Left lobe of liver (tissue), 2 donors: ENCODE results near the gene GAS7. TPM values are rescaled to one million over a fixed set of nuclear protein-coding genes. Genes with fewer than 3 reads are reported as not detected.

Experiments
- ATAC-seq: fragments of 200-7000 bp; cut with Tn5 transposase; one replicate; pipeline ENCODE4 v1.9.1; 2020; ENCODE audit warnings: mild to moderate bottlenecking, moderate library complexity
- DNase-seq: peaks from one replicate; pipeline ENCODE4 v3.0.0-alpha.2; 2020; ENCODE audit warnings: low spot score
- total RNA-seq: library from RNA; stranded (reverse); gene quantifications from one replicate; pipeline ENCODE4 v1.2.1, GENCODE V29; 2021
- donor health status: DM: no; HTN: no; CAD: no; lungs with moderate emphysema.
- donor health status: DM: no; HTN: yes; CAD: no.

The GAS7 gene
- total RNA-seq, 1 donor from 2014 or later, result 2.4 TPM

DNA sequence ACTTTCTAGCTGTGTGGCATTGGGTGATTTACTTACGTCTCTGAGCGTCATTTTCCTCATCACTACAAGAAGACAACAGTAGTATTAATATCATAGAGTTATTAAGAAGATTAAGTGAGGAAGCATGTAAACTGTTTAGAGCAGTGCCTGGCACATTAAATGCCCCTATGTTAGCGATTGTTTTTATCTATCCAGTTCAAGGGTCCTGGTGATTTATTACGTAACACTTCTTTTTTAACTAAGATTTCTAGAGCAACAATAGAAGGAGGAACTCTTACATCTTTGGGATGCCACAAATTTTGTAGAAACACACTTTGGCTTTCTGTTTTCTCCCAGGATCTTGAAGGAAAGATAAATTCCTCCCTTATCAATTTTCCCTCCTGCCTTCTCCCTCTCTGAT, 3.3 kb upstream of the GAS7 start:
- DNase-seq, result no peak
- ATAC-seq, result no peak

DNA sequence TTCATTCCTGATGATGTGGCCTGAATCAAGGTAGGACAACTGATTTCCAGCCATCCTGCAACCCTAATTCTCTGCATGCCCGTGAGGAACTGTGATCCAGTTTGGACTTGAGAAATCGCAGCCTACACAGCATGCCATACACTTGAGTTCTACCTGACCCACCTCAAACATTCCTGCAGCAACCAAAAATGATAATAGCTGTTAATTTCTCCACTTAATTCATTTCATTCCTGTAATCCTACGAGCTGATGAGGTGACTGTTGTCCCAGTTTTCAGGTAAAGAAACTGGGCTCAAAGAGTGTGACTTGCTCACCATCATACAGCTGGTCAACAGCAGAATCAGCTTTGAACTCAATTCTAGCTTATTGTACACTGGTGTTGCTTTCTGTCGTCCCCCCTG, 2.2 kb upstream of the GAS7 start:
- no peak for ATAC-seq
- DNase-seq, result no peak

DNA sequence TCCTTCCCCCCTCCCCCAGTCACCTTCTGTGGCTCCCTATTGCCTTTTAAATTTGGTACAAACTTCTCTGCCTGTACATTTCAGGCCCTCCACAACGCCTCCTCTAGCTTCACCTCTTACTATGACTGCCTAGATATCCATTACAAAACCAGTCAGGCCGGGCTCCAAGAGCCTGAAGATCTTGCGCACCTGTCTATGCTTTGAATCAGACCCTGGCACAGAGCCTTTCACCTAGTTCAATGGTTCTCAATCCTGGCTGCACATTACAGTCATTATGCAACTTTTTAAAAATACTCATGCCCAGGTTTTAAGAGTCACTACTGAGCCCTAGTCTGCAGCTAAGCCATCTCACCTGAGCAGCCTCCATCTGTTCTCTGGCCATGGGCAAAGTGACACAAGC, 1.6 kb upstream of the GAS7 start:
- DNase-seq (no peak), ATAC-seq (peak; percentile 70)

DNA sequence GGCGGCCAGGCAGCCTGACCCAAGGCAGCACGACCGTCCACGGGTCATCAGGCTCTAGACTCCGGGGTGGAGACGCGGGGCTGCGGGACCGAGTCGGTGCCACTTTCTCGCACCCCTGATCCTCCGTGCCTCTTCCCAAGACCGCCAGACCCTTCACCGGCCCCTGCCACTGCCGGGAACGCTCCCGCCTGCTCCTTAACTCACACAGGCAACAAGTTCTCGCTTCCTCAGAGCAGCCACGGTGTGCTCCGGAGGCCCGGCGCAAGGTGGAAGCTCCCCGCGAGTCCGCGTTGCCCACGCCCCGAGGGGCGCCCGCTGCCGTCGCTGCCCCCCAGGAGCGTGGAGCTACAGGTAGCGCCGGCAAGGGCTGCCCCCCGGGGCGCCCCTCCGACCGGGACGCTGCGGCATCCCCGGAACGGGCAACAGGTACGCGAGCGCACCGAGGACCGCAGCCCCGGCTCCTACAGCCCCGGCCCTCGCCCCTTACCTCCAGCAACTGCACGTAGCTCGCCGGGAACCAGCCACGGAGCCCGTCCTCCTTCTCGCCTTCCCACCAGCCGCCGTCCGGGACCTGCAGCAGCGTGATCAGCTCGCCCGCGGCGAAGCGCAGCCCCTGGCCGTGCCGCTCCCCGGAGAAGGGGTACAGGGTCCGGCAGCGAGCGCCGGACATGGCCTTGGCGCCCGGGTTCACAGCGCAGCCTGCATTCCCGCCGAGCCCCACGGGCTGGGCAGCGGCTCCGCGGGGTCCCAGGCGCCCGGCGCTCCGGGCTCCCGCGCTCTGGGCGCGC, 491 bp downstream of the GAS7 start:
- ATAC-seq (peak; percentile 30), DNase-seq (no peak)

DNA sequence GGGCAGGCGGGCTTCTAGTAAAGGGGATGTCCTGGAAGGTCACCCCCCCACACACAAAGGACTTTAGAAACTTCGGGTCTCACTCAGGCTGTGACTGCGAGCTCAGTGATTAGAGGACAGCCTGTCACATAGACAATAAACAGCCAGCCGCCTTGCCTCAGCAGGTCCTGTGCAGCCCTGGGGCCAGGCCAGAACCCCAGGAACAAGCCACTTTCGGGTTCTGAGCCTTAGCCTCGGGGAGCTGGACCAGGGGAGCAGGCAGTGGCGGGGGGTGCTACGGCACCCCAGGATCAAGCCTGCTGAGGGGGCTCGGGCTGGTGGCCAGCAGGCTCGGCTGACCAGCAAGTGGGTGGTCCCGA, 1.1 kb downstream of the GAS7 start:
- no peak for DNase-seq

DNA sequence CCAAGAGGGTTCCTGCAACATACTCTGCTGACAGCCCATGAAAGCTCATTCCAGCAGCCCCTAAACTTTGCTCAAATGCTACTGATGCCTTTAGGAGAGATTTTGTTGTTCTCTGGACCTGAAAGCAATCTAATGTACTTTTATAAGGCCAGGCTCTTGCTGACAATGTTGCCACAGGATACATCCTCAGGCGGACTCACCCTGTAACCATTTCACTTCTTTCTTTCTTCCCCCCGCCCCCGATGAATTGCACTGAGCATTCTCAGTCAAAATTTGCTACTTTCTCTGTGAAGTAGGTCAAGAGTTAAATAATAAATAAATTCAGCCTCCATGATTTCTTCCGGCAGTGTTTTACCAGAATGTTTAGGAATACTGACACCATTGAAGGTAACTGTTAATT, 1.5 kb downstream of the GAS7 start:
- no peak for ATAC-seq

More for the DNA sequence above, 1.1 kb downstream of the GAS7 start:
- ATAC-seq, result no peak

DNA sequence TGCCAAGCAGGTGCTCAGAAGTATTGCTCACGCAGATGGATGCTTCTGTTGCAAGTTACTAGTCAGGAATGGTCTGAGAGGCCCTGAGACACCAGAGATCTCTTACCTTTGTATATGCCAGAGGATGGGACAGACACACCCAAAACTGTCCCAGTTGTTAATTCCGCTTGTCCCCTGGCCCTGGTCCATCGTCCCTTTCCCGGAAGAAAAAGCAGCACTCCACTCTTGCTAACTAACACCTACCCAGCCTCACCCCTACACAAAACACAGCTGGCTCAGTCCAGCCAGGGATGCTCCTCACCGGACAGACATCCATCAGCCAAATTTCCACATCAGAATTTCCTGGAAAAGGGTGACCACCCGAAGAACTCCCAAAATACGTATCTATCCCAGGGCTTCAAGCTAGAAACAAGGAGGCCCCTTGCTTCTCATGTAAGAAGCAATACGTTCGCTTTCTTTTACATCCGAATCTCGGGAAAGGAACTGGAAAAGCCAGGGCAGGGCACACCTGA, 2.0 kb downstream of the GAS7 start:
- ATAC-seq, result no peak
- no peak for DNase-seq

More for the DNA sequence above, 1.5 kb downstream of the GAS7 start:
- no peak for DNase-seq

DNA sequence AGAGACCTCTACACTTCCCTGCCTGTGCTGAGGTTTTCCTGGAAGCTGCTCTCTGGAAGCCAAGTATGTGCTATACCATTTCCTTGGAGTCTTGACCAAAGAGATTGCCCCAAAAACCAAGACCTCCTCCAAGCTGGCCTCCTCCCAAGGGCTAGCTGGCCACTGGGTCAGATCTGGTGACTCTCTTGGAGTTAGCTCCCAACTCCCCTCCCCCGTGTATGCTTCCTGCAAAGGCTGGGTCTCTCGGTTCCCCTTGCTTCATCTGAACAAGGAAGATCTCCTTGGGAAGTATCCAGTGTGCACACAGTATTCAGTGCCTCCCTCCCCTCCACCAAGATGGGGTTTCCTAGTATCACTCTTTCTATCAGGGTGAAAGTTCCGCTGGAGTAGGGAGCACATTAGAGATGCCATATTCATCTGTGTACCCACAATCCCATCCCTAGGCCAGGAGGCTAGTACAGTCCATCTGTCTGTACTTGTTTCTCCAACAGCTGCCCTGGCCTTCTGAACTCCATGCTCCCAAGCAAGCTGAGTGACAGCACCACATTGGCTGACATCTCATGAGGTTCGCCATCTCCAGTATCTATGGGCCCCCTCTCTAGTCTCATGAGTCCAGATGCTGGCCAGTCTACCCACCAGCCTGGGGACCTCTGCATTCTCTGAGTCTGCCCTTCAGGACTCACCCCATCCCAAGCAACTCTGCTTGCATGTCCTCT, 3.2 kb downstream of the GAS7 start:
- DNase-seq (no peak), ATAC-seq (no peak)

DNA sequence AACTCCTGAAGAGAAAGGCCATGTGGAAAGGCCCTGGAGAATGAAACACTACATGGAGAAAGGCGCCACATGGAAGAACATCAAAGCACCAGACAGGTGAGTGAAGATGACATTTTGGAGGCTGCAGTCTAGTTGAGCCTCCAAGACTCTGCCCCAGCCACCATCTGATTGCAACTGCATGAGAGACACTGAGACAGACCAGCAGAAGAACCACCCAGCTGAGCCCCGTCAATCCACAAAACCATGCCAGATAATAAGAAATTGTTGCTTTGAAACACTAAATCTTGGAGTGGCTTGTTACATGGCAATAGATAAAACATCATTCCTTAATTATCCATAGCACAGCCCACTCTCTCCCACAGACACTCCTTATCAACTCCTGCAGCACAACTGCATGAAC, 4.8 kb downstream of the GAS7 start:
- no peak for DNase-seq
- ATAC-seq, result no peak

DNA sequence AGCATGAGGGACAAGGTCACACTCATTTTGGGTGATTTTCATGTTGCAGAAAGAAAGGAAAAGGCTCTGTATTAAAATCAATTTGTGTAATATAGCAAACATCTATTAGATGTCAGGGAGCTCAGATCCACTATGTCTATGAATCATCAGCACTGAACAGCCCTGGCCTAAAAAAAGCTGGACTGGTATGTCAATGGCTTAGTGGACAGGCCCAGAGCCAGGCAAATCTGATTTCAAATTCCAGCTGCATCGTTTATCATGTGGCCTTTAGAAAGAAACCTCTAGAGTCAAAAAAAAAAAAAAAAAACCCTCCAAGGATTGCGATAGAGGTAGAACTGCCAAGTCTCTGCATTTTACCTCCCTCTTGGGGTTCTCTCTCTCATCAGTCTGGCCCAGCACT, 5.4 kb downstream of the GAS7 start:
- ATAC-seq (no peak), DNase-seq (no peak)

DNA sequence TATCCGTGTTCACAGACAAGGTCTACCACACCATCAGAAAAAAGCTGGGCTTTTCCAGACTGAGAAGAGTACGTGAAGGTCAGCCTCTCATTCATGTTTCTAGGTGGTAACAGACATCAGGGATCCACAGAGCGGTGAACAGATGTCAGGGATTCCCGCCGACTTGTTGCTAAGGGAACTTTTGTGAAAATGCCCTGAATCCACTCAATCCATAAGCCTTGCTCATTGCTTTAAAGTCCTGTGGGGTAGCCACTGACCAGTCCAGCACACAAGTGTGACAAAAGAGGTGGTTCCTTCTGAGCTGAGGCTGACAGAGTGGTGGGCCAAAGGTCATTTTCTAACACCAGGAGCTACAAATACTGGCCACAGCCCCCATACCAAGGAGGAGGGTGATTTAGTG, 5.9 kb downstream of the GAS7 start:
- no peak for DNase-seq
- no peak for ATAC-seq

DNA sequence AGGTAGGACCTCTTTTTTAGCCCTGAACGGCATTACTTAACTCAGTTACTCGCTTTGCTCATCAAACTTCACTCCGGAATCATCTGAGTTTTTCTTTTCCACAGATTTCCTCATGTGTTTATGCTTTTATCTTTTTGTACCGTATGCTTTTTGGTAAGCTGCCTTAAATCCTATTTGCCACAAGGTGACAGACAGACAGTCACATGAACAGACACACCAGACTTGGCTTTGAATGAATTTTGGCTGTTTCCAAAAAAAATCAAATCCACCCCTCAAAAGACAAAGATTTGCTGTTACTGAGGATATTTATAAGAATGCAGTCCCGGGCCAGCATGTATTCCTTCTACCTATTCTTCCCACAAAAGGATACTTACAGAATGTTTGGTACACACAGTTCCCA, 10.9 kb downstream of the GAS7 start:
- ATAC-seq (no peak), DNase-seq (no peak)

DNA sequence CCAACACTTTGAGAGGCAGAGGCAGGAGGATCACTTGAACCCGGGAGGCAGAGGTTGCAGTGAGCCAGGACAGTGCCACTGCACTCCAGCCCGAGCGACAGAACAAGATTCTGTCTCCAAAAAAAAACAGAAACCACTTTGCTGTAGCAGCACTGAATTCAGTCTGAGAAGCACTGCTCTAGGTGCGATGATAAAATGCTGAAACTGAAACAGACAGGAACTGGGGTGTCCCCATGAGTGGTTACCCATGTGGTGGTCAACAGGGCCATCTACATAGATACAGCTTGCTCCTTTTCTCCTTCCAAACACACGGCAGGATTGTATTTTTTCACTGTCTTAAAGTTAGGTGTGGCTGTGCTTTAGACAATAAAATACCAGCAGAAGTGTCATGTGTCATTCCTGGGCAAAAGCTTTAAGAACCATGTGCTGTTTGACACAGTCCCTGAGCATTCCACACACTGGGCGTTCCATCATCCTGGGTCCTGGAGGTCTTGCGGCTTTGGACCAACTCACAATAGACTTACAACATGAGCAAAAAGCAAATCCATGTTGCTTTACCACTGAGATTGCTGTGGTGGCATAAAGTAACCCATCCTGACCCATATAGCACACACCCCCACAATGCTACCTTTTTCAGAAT, 11.5 kb downstream of the GAS7 start:
- DNase-seq (no peak), ATAC-seq (no peak)

DNA sequence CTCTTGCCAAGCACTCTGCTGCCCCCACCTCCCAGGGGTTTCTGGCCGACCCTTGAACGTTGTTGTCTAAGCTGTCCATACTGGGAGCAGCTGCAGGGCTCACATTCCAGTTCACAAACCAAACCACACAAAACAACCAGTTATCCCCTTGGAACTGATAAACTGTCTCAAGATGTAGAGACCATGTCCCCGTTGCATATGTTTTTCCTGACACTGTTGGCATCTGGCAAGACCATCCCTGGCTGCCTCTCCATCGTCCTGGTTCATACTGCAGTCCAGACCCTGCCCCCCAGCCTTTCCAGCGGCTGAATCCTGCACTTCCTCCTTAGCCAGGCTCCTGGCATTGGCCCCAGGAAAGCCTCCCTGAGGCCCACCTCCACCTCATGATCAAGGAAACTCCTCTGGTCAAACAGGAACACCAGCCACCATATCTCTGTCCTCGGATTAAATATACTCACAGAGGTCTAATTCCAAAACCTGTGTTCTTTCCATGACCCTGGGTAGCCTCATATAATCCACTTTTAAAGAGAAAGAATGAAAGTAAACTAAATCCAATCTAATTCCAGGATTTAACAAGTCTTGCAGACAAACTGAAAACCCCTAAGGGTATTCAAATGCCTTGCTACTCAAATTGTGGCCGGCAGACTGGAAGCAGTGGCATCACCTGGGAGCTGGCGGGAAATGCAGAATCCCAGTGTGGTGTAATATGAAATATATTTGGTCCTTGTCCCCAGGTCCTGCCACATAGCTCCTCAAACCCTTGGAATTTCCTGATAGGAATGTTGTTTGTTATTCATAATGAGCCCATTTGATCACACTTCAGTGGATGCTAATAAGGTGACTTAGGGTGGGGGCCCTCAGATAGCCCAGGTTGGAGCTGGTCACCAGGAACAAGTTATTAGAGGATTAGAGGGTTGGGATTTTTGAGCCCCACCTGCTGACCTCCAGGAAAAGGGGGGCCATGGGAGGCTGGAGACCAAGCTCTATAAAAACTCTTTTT, 14.2 kb downstream of the GAS7 start:
- no peak for DNase-seq
- no peak for ATAC-seq

DNA sequence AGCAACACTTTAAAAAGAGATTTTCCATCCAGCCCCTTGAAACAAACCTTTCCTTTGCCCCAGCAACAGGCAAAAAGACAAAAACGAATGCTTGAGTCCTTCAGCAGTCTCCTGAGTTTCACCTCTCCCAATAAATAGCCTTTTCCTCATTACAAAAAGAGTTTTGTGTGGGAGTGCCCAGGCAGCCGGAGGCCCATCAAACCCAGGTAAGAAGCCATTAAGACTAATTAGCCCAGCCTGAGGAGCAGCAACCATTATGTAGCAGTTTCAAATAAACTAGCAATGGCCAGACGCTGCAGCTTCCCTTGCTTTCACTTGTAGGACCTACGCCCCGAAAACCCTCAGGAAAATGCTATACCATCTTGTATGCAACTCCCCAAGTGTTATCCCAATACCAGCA, 15.6 kb downstream of the GAS7 start:
- no peak for ATAC-seq
- no peak for DNase-seq

DNA sequence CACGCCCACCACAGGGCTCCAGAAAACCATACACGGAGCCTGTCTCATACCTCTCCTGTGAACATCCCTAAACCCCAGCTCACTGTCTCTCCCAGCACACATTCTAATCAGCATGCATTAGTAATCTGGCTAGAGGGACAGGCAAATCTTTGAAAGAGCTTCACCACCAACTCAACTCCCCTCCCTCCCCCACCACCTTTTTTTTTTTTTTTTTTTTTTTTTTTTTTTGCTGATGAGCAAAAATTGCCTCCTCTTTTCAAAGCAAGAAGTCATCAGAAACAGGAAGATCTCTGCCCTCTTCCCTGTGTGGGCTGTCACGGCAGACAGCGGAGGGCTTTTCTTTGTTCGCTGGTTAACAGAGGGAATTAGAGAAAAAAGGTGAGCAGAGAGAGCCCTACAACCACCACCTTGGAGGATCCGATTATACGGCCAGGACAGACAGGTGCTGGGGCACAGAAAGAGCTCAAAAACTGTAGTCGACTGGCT, 19.9 kb downstream of the GAS7 start:
- no peak for ATAC-seq
- DNase-seq, result no peak

DNA sequence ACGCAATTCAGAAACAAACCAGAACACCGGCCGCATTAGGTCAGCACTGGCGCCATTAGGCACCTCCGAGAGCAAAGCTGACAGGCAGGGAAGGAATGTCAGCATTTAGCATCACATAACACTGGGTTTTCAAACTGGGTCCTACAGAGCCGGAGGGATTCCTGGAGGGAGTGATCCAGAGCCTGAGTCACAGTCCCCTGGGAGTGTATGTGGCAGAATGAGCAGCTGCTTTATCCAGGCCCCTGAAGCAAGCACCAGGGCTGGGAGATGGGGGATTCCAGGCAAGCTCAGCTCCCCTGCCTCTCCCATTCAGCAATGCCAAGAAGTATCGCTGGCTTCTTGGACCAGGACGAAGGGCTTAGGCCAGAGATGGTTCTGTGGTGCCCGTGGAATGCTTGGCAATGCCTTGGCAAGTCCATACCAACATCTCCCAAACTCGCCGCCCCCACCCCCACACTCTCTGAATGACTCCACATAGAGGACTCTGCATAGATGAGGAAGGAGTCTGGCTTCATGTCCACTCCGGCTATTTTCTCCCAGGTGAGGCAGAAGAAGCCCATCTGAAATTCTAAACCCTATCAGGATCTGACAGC, 20.4 kb downstream of the GAS7 start:
- ATAC-seq (no peak), DNase-seq (no peak)

DNA sequence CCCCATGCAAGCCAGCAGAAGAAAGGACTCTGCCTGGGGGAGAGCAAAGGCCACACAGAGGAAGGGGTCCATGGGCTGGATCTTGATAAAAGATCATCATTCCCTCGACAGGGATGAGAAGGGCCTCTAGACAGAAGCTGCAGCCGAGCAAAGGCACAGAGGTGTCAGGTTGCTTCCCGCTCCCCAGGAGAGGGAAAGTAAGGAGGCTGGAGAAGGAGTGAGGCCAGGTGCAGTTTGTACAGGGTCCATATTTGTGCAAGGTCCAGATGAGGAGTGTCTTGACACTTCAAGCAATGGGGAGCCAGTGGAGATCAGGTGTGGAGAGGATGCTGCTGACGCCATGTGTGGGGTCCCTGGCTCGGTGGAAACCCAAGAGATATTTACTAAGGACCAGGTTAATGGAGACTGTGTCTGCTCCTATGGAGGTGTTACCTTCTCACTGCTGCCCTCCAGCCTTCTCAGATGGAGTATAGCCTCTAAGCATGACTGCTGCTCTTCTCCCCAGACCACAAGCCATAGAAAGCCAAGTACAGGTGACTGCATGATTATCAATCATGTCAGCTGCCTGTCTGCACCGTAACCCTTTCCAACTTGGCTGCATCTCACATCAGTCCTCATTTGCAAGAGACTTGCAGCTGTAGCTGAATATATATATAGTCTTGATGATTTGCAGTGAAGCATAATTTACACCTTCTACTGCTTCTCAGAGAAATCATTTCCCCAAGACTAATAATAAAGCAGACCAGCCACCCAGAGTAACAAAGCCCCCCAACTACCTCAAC, 21.1 kb downstream of the GAS7 start:
- ATAC-seq, result no peak
- no peak for DNase-seq

DNA sequence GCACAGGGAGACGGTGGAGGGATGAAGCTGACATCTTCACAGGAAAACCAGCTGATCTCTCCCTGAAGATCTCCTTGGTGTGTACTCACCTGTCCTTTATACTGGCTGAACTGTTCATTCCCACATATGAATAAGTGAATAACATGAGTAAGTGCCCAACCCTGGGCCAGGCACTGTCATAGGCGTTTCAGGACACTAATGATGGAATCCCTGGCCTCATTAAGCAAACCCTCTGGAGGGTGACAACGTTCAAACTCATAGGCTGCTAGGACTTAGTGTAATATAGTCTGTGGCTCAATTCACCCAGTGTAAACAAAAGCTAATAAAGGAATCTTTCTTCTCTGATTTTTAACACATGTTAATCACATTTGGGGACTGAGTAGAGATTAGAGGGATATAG, 24.5 kb downstream of the GAS7 start:
- DNase-seq, result no peak
- ATAC-seq, result no peak
